22Rv1 (cell line): ENCODE measurements around the gene EXOSC10.
"Not testable (repeated sequence)": the region's sequence is repeated elsewhere in the genome, so short reads cannot be mapped to it uniquely, and the experiment has no call there.

Experiments used
- H3K27ac ChIP-seq: fragments of 450-650 bp; 2 replicates; pipeline ENCODE4 v1.5.1; 2017
- CTCF ChIP-seq: fragments of 450-650 bp; IDR thresholded peaks from 2 replicates; pipeline ENCODE4 v1.5.1; 2017; ENCODE audit warnings: mild to moderate bottlenecking
- ZFX ChIP-seq: fragments of 450-650 bp; IDR thresholded peaks from 2 replicates; pipeline ENCODE4 v1.6.1; 2017; ENCODE audit warnings: antibody characterized with exemption, borderline replicate concordance

EXOSC10 gene

DNA sequence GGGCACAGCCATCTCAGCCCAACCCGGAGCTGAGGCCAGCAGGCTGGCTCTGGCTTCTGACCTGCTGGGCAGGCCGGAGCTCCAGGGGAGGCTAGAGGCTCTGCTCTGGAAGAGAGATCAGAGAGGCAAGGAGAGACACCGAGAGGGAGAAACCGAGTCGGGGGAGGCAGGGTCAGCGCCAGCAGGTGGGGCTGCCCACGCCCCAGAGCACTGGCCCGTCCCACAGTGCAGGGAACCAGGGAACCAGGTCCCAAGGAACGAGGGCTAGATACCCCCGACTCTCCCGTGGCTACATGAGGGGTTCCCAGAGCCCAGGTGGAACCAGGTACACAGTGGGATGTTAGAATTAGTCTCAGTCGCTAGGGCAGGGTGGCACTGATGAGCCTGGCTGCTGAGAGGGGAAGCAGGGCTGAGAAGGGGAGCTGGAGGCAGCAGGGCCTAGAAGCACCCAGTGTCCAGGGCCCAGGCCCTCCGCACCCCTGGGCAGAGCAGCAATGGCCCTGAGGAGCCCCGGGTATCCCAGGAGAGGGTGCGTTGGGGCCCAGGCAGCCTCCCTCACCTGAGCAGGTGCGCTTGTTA lies 54.7 kb downstream of the EXOSC10 start:
- H3K27ac ChIP-seq = no peak overlapping the region
- TF ChIP-seq ZFX (no peak), CTCF (no peak)

DNA sequence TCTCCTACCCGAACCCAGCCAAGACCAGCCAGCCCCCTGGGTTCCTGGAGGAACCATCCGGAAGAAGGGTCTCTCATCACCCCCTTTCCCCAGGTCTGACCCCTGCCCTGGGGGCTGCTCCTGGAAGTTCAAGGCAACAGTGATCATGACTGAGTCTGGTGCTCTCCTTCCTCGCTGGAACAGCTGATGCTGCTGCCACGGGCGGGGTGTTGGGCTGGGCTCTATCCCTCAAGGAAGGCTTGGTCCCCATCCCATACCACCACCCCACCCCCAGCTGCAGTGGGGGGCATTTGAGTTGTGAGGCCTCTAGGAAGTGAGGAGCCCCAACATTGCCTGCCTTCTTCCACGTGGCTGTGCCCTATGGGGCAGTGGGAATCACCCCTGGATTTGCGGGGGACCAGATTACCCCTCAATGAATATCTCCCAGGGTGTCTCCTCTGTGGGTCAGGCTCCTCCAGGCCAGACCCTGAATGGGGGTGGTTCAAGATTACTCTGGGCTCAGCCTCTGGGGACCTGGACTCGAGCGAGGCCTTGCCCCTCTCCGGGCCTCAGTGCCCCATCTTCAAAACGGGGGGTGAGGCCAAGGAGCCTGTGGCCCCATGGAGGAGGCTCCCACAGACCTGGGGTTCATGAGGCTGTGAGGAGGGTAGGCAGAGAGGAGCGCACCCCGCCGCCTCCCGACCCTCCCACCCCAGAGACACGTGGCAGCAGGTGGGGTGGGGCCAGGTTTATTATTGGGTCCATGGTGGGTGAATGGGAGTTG lies 55.4 kb downstream of the EXOSC10 start:
- TF ChIP-seq ZFX = no peak
- TF ChIP-seq CTCF = no peak
- no peak overlapping the region for H3K27ac ChIP-seq

DNA sequence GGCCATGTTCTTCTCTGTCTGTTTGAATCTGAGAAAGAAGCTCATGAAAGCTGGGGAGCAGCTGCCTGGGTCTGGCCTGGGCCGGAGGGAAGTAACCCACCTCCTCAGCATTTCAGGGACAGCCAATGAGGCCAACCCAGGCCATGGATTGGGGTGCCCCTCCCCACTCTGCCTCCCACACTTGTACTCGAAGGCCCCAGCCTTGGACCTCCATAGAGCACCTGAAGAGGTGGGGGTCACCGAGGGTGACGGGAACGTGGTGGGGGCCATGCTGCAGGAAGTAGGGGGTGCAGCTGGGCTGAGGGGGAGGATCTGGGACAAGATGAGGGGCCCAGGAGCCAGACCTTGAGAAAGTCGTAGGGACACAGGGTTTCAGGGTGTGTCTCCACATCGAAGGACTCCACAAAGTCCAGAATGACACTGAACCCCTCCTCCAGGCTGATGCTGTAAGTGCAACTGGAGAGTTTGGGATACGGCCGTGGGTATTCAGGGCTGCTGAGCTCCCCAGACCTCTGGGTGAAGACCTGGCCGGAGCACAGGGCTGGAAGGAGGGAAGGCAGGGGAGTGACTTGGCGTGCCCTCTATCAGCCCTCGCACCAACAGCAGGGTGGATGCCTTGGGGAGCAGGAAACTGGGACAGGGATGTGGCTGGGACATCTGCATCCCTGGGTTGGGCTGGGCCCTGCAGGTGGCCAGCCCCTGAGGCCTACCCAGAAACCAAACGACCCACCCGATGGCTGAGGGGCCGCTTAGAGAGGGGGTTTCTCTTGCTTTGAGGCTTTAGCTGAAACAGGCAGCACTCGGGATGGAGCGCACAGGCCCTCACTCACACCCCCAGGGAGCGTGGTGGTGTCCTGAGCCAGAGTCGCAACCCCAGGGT lies 56.4 kb downstream of the EXOSC10 start:
- no peak overlapping the region for H3K27ac ChIP-seq
- no peak for TF ChIP-seq ZFX
- no peak for TF ChIP-seq CTCF

- TF ChIP-seq CTCF (no peak), ZFX (no peak)
- H3K27ac ChIP-seq = no peak overlapping the region
Observed at GRCh38 chr1:11042065-11042464, 57.6 kb downstream of the EXOSC10 start.

- TF ChIP-seq ZFX (no peak), CTCF (no peak)
- H3K27ac ChIP-seq = no peak overlapping the region
Observed at GRCh38 chr1:11041048-11041447, 58.6 kb downstream of the EXOSC10 start.

GRCh38 chr1:11040105-11040429 lies 59.6 kb downstream of the EXOSC10 start:
- not testable (repeated sequence) for H3K27ac ChIP-seq

DNA sequence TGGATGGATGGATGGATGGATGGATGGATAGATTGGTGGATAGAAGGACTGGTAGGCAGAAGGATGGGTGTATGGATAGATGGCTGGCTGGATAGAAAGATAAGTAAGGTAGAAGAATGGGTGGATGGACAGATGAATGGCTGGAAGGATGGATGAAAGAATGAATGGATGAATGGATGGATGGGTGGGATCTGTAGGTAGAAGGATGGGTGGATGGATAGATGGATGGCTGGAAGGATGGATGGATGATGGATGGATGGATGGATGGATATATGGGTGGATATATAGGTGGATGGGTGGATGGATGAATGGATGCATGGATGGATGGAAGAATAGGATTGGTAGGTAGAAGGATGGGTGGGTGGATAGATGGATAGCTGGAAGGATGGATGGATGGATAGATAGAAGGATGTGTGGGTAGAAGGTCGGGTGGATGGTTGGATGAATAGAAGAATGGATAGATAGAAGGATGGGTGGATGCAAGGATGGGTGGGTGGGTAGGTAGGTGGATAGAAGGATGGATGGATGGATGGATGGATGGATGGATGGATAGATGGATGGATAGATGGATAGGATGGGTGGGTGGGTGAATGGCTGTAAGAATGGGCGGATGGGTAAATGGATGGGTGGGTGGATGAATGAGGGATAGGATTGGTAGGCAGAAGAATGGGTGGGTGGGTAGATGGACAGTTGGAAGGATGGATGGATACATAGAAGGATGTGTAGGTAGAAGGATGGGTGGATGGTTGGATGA lies 60.1 kb downstream of the EXOSC10 start:
- no peak for TF ChIP-seq ZFX
- no peak for TF ChIP-seq CTCF
- no peak overlapping the region for H3K27ac ChIP-seq
